SH-SY5Y (cell line): Measurements from ENCODE around the gene RHBDL3.

Experiments used
- GATA2 ChIP-seq: IDR thresholded peaks from 2 replicates; pipeline ENCODE4 v1.6.1; 2011; ENCODE audit warnings: mild to moderate bottlenecking, low read depth, low read length
- GATA3 ChIP-seq: IDR thresholded peaks from 2 replicates; pipeline ENCODE4 v1.6.1; 2011; ENCODE audit warnings: low read depth, mild to moderate bottlenecking, low read length, moderate library complexity

- TF ChIP-seq GATA2 (no peak), GATA3 (no peak)
Observed at GRCh38 chr17:32335687-32336086, 70.1 kb downstream of the RHBDL3 start.
